ENCODE results near the gene ELMO1. TPM values are rescaled to one million over a fixed set of nuclear protein-coding genes. Genes with fewer than 3 reads are reported as not detected.

ELMO1 gene
- total RNA-seq, 2 donors from 2014 or later, result 160 to 169 TPM

DNA sequence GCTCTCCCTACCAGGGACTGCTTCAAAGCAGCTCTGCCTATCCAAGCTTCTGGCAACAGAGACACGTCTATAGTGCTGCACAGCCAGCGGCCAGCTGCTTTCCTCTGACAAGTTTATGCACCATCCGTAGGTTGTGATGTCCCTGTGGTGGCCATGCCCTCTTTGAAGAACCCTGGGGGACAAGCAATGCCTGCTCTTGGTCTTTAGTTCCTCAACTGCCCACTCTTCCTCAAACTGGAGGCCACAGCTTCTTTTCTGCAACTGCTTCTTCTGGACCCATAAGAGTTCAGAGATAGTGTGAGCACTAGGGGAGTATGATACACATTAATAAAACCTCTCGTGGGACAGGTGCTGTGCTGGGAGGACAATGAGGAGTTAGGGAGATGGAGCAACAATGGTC is 164.9 kb downstream of the ELMO1 start:
- H3K4me3 Mint-ChIP-seq, result no peak overlapping the region
- H3K9me3 ChIP-seq (ENCODE audit: control insufficient read depth, low read length, poor library complexity, severe bottlenecking), result no peaks in the 10 kb centered on the region
- H3K36me3 Mint-ChIP-seq (ENCODE audit: low read depth), result peaks cover 3% of the 10 kb centered on the region
- H3K27ac Mint-ChIP-seq, result no peak overlapping the region
- peaks cover 46% of the 10 kb centered on the region for H3K4me1 Mint-ChIP-seq
- DNase-seq (no peak), ATAC-seq (no peak)
- H3K27me3 Mint-ChIP-seq, result no peaks in the 10 kb centered on the region

DNA sequence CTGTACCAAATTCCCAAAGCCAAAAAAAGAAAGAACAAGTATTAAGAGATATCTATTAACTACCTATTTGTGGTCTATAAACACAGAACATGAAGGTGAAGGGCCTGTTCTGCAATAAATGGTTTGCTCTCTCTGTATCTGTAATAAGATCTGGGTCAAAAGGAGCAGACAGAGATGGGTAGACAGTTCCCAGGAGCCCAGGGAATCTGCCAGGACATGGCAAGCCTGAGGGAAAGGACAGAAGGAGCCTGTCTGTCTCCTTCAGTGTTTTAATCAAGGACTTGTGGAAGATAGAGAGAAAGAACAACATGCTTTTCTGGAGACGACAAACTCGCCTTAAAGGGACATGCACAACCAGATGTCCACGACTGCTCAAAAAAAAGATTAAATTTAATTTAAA is 165.7 kb downstream of the ELMO1 start:
- no peak overlapping the region for H3K4me3 Mint-ChIP-seq
- peaks cover 46% of the 10 kb centered on the region for H3K4me1 Mint-ChIP-seq
- no peak for DNase-seq
- H3K27ac Mint-ChIP-seq, result peak overlapping the region; percentile 85
- peaks cover 3% of the 10 kb centered on the region for H3K36me3 Mint-ChIP-seq (ENCODE audit: low read depth)
- H3K27me3 Mint-ChIP-seq, result no peaks in the 10 kb centered on the region
- ATAC-seq, result no peak
- H3K9me3 ChIP-seq (ENCODE audit: control insufficient read depth, low read length, poor library complexity, severe bottlenecking), result no peaks in the 10 kb centered on the region

DNA sequence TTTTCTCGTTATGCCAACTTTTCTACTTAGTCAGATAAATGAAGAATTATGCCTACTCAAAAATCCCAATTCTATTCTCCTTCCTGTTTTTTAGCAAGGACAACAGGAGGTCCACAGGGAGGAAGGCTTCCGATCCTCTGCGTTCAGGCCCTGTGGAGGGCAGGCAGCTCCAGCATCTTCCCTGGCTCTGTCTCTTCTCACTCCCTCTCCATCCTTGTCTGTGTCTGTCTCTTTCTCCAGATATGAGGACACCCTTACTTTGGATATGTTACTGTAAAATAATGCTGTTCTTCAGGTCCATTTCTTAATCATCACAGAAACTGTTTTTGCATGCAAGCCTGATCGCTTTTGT is 166.6 kb downstream of the ELMO1 start:
- H3K9me3 ChIP-seq (ENCODE audit: control insufficient read depth, low read length, poor library complexity, severe bottlenecking), result no peaks in the 10 kb centered on the region
- H3K27ac Mint-ChIP-seq, result peak overlapping the region; percentile 85
- peaks cover 46% of the 10 kb centered on the region for H3K4me1 Mint-ChIP-seq
- ATAC-seq, result no peak
- DNase-seq, result no peak
- no peaks in the 10 kb centered on the region for H3K27me3 Mint-ChIP-seq
- no peak overlapping the region for H3K4me3 Mint-ChIP-seq
- peaks cover 3% of the 10 kb centered on the region for H3K36me3 Mint-ChIP-seq (ENCODE audit: low read depth)

DNA sequence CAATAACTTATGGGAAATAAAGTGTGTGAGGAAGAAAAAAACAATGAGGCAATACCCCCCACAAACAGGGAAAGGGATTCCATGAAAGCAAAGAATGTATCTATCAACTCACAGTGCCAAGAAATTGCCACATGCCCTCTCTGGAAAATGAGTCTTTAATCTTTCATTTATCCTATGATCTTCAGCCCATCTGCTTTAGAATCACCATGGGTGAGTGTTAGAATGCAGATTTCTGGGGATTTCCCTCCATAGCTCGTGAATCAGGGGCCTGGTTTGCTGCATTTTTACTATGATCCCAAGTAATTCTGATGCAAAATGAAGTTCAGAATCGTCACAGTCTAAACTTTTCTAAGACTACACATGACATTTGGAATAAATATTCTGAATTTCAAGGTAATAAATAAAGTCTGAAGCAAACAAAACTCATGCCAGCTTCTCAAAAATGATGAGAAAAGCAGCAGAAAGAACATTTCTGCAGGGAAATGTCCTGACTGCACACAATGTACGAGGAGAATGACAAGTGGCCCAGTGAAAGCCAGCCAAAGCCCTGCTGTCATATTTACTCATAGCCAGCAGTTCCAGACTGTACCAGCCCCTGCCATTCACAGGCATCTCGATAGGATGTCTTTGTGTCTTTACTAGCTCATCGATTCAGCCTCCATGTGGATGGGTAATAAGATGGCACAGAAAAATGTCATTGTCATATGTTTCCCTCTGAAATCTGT is 167.1 kb downstream of the ELMO1 start:
- peak overlapping the region; percentile 85 for H3K27ac Mint-ChIP-seq

DNA sequence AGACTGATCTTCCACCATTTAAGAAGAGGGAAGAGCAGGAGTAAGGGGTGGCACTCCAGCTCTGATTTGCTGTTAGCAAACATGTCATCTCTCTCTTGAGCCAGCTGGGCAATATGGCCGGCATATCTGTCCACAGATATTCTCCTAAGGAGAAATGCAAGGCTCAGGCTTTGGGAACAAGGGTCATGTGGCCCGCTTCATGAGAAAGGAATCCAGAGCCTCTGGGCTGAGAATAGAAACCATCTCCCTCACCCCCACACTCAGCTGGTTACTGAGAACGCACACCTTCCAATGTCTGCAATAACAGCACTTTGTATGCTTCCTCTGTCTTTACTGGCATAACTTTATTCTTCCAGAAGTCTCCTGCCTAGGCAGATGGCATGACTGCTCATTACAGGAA is 171.2 kb downstream of the ELMO1 start:
- Mint-ChIP-seq H3K27ac (no peak overlapping the region), H3K27me3 (no peaks in the 10 kb centered on the region), H3K4me3 (no peak overlapping the region), H3K36me3 (ENCODE audit: low read depth) (peaks cover 3% of the 10 kb centered on the region), H3K4me1 (peaks cover 38% of the 10 kb centered on the region)
- H3K9me3 ChIP-seq (ENCODE audit: control insufficient read depth, low read length, poor library complexity, severe bottlenecking), result no peaks in the 10 kb centered on the region
- no peak for DNase-seq
- no peak for ATAC-seq

More for the DNA sequence above, 167.1 kb downstream of the ELMO1 start:
- DNase-seq, result no peak
- H3K4me1 Mint-ChIP-seq, result peaks cover 47% of the 10 kb centered on the region
- ATAC-seq, result no peak
- no peaks in the 10 kb centered on the region for H3K27me3 Mint-ChIP-seq
- no peaks in the 10 kb centered on the region for H3K9me3 ChIP-seq (ENCODE audit: control insufficient read depth, low read length, poor library complexity, severe bottlenecking)
- H3K4me3 Mint-ChIP-seq, result no peak overlapping the region
- H3K36me3 Mint-ChIP-seq (ENCODE audit: low read depth), result peaks cover 3% of the 10 kb centered on the region

DNA sequence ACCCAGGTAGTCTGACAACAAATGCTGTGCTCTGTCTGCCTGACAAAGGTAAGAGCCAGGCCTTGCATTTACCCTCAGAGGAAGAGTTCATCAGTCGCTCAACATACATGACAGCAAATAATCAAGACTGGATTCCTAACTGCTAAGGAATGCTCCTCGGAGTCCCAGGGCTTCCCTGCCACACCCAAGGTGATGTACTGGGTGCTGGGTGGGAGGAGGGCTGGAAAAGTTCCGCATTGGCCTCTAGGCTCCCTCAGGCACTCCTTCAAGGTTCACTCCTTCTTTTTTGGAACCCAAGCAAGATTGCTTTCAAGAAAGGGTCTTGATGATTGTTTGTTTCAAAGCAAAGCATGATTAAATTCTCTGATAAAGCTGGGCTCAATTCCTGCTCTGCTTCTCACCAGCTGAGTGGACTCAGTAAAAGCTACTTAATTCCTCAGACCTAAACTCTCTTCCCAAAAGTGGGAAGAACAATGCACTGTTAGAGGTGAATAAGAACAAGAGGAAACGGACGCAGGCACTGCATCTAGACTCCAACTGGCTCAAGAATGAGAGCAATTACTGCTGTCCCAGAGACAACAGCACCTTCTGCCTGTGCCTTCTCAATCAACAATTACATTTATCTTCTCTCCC is 173.5 kb downstream of the ELMO1 start:
- Mint-ChIP-seq H3K27ac (peak overlapping the region; percentile 53), H3K36me3 (ENCODE audit: low read depth) (no peaks in the 10 kb centered on the region), H3K27me3 (no peaks in the 10 kb centered on the region), H3K4me1 (peaks cover 35% of the 10 kb centered on the region), H3K4me3 (no peak overlapping the region)
- DNase-seq, result no peak
- ATAC-seq, result no peak
- H3K9me3 ChIP-seq (ENCODE audit: control insufficient read depth, low read length, poor library complexity, severe bottlenecking), result no peaks in the 10 kb centered on the region

DNA sequence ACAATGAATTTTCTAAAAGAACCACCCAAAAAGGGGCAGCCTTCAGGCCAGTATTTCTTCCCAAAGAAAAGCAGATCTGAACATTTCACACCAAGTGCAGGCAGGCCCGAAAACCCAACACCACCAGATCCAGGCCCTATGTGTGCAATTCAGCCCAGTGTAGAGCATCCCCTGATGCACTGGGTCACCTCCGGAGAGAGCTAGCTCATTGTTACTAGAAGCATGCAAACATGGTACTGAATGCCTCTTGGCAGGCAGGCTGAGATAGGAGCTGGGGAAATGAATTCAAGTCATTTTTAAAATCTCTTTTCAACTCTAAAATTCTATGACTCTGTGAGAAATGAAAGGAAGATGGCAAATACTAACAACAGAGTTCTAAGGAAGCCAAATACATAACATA is 174.8 kb downstream of the ELMO1 start:
- ATAC-seq (no peak), DNase-seq (no peak)
- Mint-ChIP-seq H3K4me1 (peaks cover 25% of the 10 kb centered on the region), H3K4me3 (no peak overlapping the region), H3K36me3 (ENCODE audit: low read depth) (peaks cover 2% of the 10 kb centered on the region), H3K27me3 (no peaks in the 10 kb centered on the region), H3K27ac (peak overlapping the region; percentile 43)
- no peaks in the 10 kb centered on the region for H3K9me3 ChIP-seq (ENCODE audit: control insufficient read depth, low read length, poor library complexity, severe bottlenecking)

DNA sequence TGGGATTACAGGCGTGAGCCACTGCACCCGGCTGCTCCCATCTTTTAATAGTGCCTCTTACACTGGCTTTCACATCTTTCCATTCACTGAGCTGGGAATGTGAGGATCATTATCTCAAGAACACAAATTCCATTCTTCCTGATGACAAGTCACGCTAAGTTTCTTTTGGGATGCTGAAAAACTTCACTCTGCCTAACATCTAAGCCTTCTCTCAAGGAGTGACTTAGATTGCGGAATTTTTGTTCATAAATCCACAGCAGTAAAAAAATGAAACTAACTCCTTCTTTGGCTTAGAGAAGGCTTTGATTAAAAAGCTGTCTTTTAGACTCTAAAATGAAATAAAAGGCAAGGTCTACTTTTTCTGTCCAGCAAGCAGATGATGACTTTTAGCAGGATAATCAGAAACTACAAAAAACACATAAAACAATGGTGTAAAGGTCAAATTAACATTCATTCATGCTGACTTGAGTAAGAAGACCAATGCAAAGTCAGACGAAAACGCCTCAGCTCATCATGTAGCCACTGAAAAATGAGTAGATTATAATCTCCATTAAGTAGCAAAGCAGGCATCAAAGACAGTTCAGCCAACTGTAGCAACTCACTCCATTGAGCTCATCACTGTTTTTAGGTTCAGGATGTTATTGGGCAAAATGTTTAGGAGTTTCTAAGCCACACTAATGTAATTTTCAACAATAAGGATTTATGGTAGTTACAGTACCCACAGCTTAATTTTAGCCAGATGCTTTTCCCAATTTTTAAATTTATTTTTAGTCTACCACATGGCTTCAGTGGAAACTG is 178.8 kb downstream of the ELMO1 start:
- Mint-ChIP-seq H3K4me1 (peaks cover 39% of the 10 kb centered on the region), H3K27me3 (no peaks in the 10 kb centered on the region), H3K36me3 (ENCODE audit: low read depth) (peaks cover 6% of the 10 kb centered on the region), H3K4me3 (no peak overlapping the region), H3K27ac (peak overlapping the region; percentile 53)
- no peaks in the 10 kb centered on the region for H3K9me3 ChIP-seq (ENCODE audit: control insufficient read depth, low read length, poor library complexity, severe bottlenecking)
- DNase-seq, result no peak
- no peak for ATAC-seq

DNA sequence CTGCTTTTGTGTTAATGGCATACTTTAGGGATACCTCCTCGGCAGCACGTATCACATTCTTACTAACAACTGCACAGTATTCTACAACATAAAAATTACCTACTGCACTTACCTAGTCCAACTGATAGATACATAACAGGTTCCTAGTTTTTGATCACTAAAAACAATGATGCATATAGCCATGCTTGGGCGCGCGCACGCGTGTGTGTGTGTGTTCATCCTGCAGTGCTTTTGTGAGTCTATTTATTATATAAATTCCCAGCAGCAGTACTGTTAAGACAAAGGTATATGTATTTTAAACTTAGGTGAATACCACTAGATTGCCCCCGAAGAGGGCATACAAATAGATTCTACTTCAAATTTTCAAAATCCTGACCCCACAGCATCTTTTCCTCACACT is 181.4 kb downstream of the ELMO1 start:
- DNase-seq (no peak), ATAC-seq (no peak)
- H3K27me3 Mint-ChIP-seq, result no peaks in the 10 kb centered on the region
- H3K36me3 Mint-ChIP-seq (ENCODE audit: low read depth), result peaks cover 8% of the 10 kb centered on the region
- no peak overlapping the region for H3K4me3 Mint-ChIP-seq
- no peaks in the 10 kb centered on the region for H3K9me3 ChIP-seq (ENCODE audit: control insufficient read depth, low read length, poor library complexity, severe bottlenecking)
- H3K4me1 Mint-ChIP-seq, result peaks cover 39% of the 10 kb centered on the region
- H3K27ac Mint-ChIP-seq, result no peak overlapping the region

DNA sequence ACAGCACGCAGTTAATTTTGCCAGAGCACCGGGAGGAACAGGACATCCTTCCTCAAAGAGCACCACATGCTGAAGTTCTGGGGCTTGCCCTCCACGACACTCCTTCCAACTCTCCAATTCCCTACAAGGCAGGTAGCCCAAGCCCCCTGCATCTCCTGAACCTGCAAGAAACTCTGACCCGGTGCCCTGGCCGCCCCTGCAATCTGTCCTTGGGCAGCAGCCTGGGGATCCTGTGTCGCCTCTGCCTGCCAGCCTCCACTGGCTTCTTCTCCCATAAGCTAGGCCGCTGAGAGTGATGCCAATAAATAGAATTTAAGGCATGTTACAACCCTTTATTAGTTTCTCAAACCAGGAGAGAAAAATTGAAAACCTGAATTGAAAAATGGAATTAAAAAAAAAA is 182.8 kb downstream of the ELMO1 start:
- peak overlapping the region; percentile 58 for H3K4me3 Mint-ChIP-seq
- ATAC-seq (no peak), DNase-seq (no peak)
- peaks cover 8% of the 10 kb centered on the region for H3K36me3 Mint-ChIP-seq (ENCODE audit: low read depth)
- no peaks in the 10 kb centered on the region for H3K27me3 Mint-ChIP-seq
- H3K4me1 Mint-ChIP-seq, result peaks cover 38% of the 10 kb centered on the region
- H3K9me3 ChIP-seq (ENCODE audit: control insufficient read depth, low read length, poor library complexity, severe bottlenecking), result no peaks in the 10 kb centered on the region
- H3K27ac Mint-ChIP-seq, result peak overlapping the region; percentile 92

DNA sequence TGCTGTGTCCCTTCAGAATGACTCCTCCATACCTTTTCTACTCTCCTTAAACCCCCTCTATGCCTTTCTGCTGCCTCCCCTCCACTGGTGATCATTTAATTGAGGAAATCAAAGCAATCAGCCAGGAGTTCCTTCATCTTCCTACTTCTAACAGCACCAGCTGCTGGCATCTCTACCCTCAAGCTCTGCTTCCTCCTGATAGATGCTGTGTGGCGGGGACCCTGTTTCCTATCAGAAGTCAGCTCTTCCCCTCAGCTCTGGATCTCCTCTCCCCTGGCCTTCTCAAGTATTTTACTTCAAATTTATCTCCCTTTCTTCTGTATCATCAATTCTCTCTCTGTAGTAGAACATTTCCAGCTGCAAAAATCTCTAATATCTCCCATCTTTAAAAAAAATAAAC is 183.7 kb downstream of the ELMO1 start:
- no peaks in the 10 kb centered on the region for H3K9me3 ChIP-seq (ENCODE audit: control insufficient read depth, low read length, poor library complexity, severe bottlenecking)
- H3K36me3 Mint-ChIP-seq (ENCODE audit: low read depth), result peaks cover 8% of the 10 kb centered on the region
- peaks cover 41% of the 10 kb centered on the region for H3K4me1 Mint-ChIP-seq
- H3K4me3 Mint-ChIP-seq, result peak overlapping the region; percentile 64
- no peak for ATAC-seq
- no peak for DNase-seq
- no peaks in the 10 kb centered on the region for H3K27me3 Mint-ChIP-seq
- peak overlapping the region; percentile 92 for H3K27ac Mint-ChIP-seq

DNA sequence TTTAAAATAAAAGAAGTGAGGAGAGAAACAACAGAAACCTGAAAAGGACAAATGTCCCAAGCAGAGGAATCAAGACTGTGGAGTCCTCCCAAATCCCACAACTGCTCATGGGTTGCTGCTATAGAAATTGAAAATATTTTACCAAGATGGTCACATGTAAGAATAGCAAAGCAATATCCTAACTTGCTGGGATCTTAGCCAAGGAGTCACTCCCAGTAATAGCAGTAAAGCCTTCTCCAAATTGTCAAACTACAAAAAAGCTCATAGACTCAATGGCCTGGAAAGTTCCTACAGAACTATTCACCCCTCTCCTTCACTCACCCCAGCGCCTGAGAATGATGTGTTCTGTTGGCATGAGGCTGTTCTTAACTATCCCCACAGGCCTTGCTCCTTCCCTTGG is 186.5 kb downstream of the ELMO1 start:
- DNase-seq (no peak), ATAC-seq (no peak)
- H3K4me1 Mint-ChIP-seq, result peaks cover 42% of the 10 kb centered on the region
- H3K27ac Mint-ChIP-seq, result no peak overlapping the region
- H3K9me3 ChIP-seq (ENCODE audit: control insufficient read depth, low read length, poor library complexity, severe bottlenecking), result no peaks in the 10 kb centered on the region
- H3K4me3 Mint-ChIP-seq, result no peak overlapping the region
- no peaks in the 10 kb centered on the region for H3K27me3 Mint-ChIP-seq
- peaks cover 6% of the 10 kb centered on the region for H3K36me3 Mint-ChIP-seq (ENCODE audit: low read depth)

DNA sequence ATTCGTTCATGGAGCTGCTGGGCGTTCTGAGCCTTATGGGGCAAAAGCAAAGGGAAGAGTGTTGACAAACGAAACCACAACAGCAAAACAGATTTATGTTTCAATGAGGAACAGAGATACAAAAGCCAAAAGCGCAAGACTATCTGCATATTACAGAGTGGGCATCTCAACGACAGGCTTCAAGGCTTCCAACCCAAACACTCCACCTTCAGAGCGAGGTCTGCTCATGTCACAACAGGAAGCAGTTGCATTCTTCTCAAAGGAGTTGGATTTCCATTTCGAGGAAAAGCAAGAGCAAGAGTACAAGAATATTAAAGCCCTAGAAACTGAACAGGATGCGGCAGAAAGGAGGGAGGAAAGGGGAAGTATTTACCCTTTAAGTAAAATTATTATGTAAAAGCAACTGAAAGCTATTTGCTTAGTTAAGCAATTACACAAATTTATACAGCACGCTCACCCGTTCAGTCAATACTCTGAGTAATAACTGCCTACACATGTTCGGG is 189.3 kb downstream of the ELMO1 start:
- Mint-ChIP-seq H3K36me3 (ENCODE audit: low read depth) (peaks cover 6% of the 10 kb centered on the region), H3K27me3 (no peaks in the 10 kb centered on the region), H3K4me3 (peak overlapping the region; percentile 62), H3K4me1 (peaks cover 30% of the 10 kb centered on the region), H3K27ac (peak overlapping the region; percentile 68)
- no peaks in the 10 kb centered on the region for H3K9me3 ChIP-seq (ENCODE audit: control insufficient read depth, low read length, poor library complexity, severe bottlenecking)
- ATAC-seq (no peak), DNase-seq (no peak)

Data from T-helper 17 cell (primary cell).